ENCODE measurements around the gene ENPP5.
"Not testable (repeated sequence)": the region's sequence is repeated elsewhere in the genome, so short reads cannot be mapped to it uniquely, and the experiment has no call there.

Gene ENPP5

GRCh38 chr6:46129629-46130511, 40.9 kb downstream of the ENPP5 start, which contains the start of gene ENPP4:
Gene ENPP4 (plus strand): TSS chr6:46129989. CDS start chr6:46139584, 9,595 bp downstream.
- no peak within 1 kb of the TSS for H4K91ac ChIP-seq (ENCODE audit: low read depth, low read length, poor library complexity)
- H3K14ac ChIP-seq (ENCODE audit: low read length) = no peak within 1 kb of the TSS
- no peak within 1 kb of the TSS for H2BK15ac ChIP-seq (ENCODE audit: low read length)
- H3K27me3 ChIP-seq (ENCODE audit: control insufficient read depth in 3 of 3, insufficient read depth in 3 of 3, low read depth in 1 of 3, low read length in 3 of 3) = peaks cover 0 to 19% (median 0%) of the 10 kb centered on the region in 3 experiments
- H3K4me2 ChIP-seq (ENCODE audit: insufficient read depth, low read length, poor library complexity, severe bottlenecking) = peak within 1 kb of the TSS; percentile 62
- no peaks in the 10 kb centered on the region for H3K79me1 ChIP-seq (ENCODE audit: low read depth, low read length)
- WGBS, 2 donors (ENCODE audit: extremely low coverage in 2 of 2, insufficient read length in 2 of 2, insufficient replicate concordance in 1 of 2) = no CpG with 5 or more reads among the region's 61 CpGs
- H2AFZ ChIP-seq (ENCODE audit: low read length) = peak within 1 kb of the TSS; percentile 98
- no peak within 1 kb of the TSS for H3K23ac ChIP-seq (ENCODE audit: low read depth, low read length, poor library complexity)
- peak within 1 kb of the TSS; percentile 83 for H3K9ac ChIP-seq (ENCODE audit: low read depth, low read length, poor library complexity)
- H3K4ac ChIP-seq (ENCODE audit: low read length) = no peak within 1 kb of the TSS
- H3K36me3 ChIP-seq (replicated peaks in 1 of 2; ENCODE audit: control insufficient read depth in 2 of 2, insufficient read depth in 2 of 2, low read length in 2 of 2) = no peaks in the 10 kb centered on the region
- H3K9me3 ChIP-seq (replicated peaks in 1 of 2; ENCODE audit: control insufficient read depth in 2 of 2, insufficient read depth in 1 of 2, low read depth in 1 of 2, low read length in 2 of 2) = no peaks in the 10 kb centered on the region
- peak; percentile 97 for DNase-seq (ENCODE audit: low spot score)
- peaks cover 0 to 1% of the 10 kb centered on the region in 2 donors for H3K4me1 ChIP-seq (ENCODE audit: control insufficient read depth in 2 of 2, insufficient read depth in 1 of 2, low read depth in 1 of 2, low read length in 2 of 2)
- H4K8ac ChIP-seq (ENCODE audit: low read depth, low read length) = no peak within 1 kb of the TSS
- no peak within 1 kb of the TSS for H2AK5ac ChIP-seq (ENCODE audit: low read depth, low read length)
- H2BK5ac ChIP-seq (ENCODE audit: low read length) = no peak within 1 kb of the TSS
- H3K27ac ChIP-seq (replicated peaks; ENCODE audit: low read length) = no peak within 1 kb of the TSS
- H3K4me3 ChIP-seq (ENCODE audit: low read length in 2 of 2) = peak within 1 kb of the TSS; percentile 48 to 89
- H2BK12ac ChIP-seq (ENCODE audit: low read length) = peak within 1 kb of the TSS; percentile 82
- H2BK120ac ChIP-seq (ENCODE audit: low read depth, low read length) = no peak within 1 kb of the TSS
- H3K18ac ChIP-seq (ENCODE audit: low read length) = peak within 1 kb of the TSS; percentile 84

- WGBS, 2 donors (ENCODE audit: extremely low coverage in 2 of 2, insufficient read length in 2 of 2, insufficient replicate concordance in 1 of 2) = no CpG with 5 or more reads among the region's 10 CpGs
- H3K18ac ChIP-seq (ENCODE audit: low read length) = no peak overlapping the region
- no peak overlapping the region for H2AK5ac ChIP-seq (ENCODE audit: low read depth, low read length)
- H3K4me1 ChIP-seq (ENCODE audit: control insufficient read depth in 2 of 2, insufficient read depth in 1 of 2, low read depth in 1 of 2, low read length in 2 of 2) = peaks cover 0 to 1% of the 10 kb centered on the region in 2 donors
- H3K23ac ChIP-seq (ENCODE audit: low read depth, low read length, poor library complexity) = no peak overlapping the region
- peak overlapping the region; percentile 48 to 83 for H3K4me3 ChIP-seq (ENCODE audit: low read length in 2 of 2)
- no peak overlapping the region for H2BK120ac ChIP-seq (ENCODE audit: low read depth, low read length)
- peaks cover 0 to 19% (median 0%) of the 10 kb centered on the region in 3 experiments for H3K27me3 ChIP-seq (ENCODE audit: control insufficient read depth in 3 of 3, insufficient read depth in 3 of 3, low read depth in 1 of 3, low read length in 3 of 3)
- H3K9me3 ChIP-seq (replicated peaks in 1 of 2; ENCODE audit: control insufficient read depth in 2 of 2, insufficient read depth in 1 of 2, low read depth in 1 of 2, low read length in 2 of 2) = no peaks in the 10 kb centered on the region
- H3K14ac ChIP-seq (ENCODE audit: low read length) = no peak overlapping the region
- H2BK15ac ChIP-seq (ENCODE audit: low read length) = no peak overlapping the region
- DNase-seq (ENCODE audit: low spot score) = no peak
- no peaks in the 10 kb centered on the region for H3K36me3 ChIP-seq (replicated peaks in 1 of 2; ENCODE audit: control insufficient read depth in 2 of 2, insufficient read depth in 2 of 2, low read length in 2 of 2)
- H3K4me2 ChIP-seq (ENCODE audit: insufficient read depth, low read length, poor library complexity, severe bottlenecking) = peak overlapping the region; percentile 50
- no peak overlapping the region for H4K8ac ChIP-seq (ENCODE audit: low read depth, low read length)
- H3K9ac ChIP-seq (ENCODE audit: low read depth, low read length, poor library complexity) = no peak overlapping the region
- H3K4ac ChIP-seq (ENCODE audit: low read length) = no peak overlapping the region
- H3K79me1 ChIP-seq (ENCODE audit: low read depth, low read length) = no peaks in the 10 kb centered on the region
- no peak overlapping the region for H4K91ac ChIP-seq (ENCODE audit: low read depth, low read length, poor library complexity)
- H2AFZ ChIP-seq (ENCODE audit: low read length) = peak overlapping the region; percentile 98
- H3K27ac ChIP-seq (replicated peaks; ENCODE audit: low read length) = no peak overlapping the region
- no peak overlapping the region for H2BK5ac ChIP-seq (ENCODE audit: low read length)
- no peak overlapping the region for H2BK12ac ChIP-seq (ENCODE audit: low read length)
Measured at GRCh38 chr6:46129291-46129628, 41.5 kb downstream of the ENPP5 start.

GRCh38 chr6:46128476-46128875, 42.3 kb downstream of the ENPP5 start:
- peaks cover 0 to 1% of the 10 kb centered on the region in 2 donors for H3K4me1 ChIP-seq (ENCODE audit: control insufficient read depth in 2 of 2, insufficient read depth in 1 of 2, low read depth in 1 of 2, low read length in 2 of 2)
- H3K14ac ChIP-seq (ENCODE audit: low read length) = no peak overlapping the region
- DNase-seq (ENCODE audit: low spot score) = no peak
- no peaks in the 10 kb centered on the region for H3K9me3 ChIP-seq (replicated peaks in 1 of 2; ENCODE audit: control insufficient read depth in 2 of 2, insufficient read depth in 1 of 2, low read depth in 1 of 2, low read length in 2 of 2)
- H3K18ac ChIP-seq (ENCODE audit: low read length) = no peak overlapping the region
- H3K9ac ChIP-seq (ENCODE audit: low read depth, low read length, poor library complexity) = no peak overlapping the region
- no peak overlapping the region for H3K4me3 ChIP-seq (ENCODE audit: low read length in 2 of 2)
- H3K79me1 ChIP-seq (ENCODE audit: low read depth, low read length) = no peaks in the 10 kb centered on the region
- no peak overlapping the region for H3K27ac ChIP-seq (replicated peaks; ENCODE audit: low read length)
- H2AFZ ChIP-seq (ENCODE audit: low read length) = no peak overlapping the region
- H3K4me2 ChIP-seq (ENCODE audit: insufficient read depth, low read length, poor library complexity, severe bottlenecking) = no peak overlapping the region
- no CpG with 5 or more reads among the region's 3 CpGs for WGBS, 2 donors (ENCODE audit: extremely low coverage in 2 of 2, insufficient read length in 2 of 2, insufficient replicate concordance in 1 of 2)
- no peak overlapping the region for H2BK15ac ChIP-seq (ENCODE audit: low read length)
- no peak overlapping the region for H2BK120ac ChIP-seq (ENCODE audit: low read depth, low read length)
- H2BK12ac ChIP-seq (ENCODE audit: low read length) = no peak overlapping the region
- no peak overlapping the region for H3K23ac ChIP-seq (ENCODE audit: low read depth, low read length, poor library complexity)
- H3K36me3 ChIP-seq (replicated peaks in 1 of 2; ENCODE audit: control insufficient read depth in 2 of 2, insufficient read depth in 2 of 2, low read length in 2 of 2) = no peaks in the 10 kb centered on the region
- H2BK5ac ChIP-seq (ENCODE audit: low read length) = no peak overlapping the region
- H4K91ac ChIP-seq (ENCODE audit: low read depth, low read length, poor library complexity) = no peak overlapping the region
- H4K8ac ChIP-seq (ENCODE audit: low read depth, low read length) = no peak overlapping the region
- H2AK5ac ChIP-seq (ENCODE audit: low read depth, low read length) = no peak overlapping the region
- H3K4ac ChIP-seq (ENCODE audit: low read length) = no peak overlapping the region
- H3K27me3 ChIP-seq (ENCODE audit: control insufficient read depth in 3 of 3, insufficient read depth in 3 of 3, low read depth in 1 of 3, low read length in 3 of 3) = peaks cover 0 to 19% (median 0%) of the 10 kb centered on the region in 3 experiments

- H3K23ac ChIP-seq (ENCODE audit: low read depth, low read length, poor library complexity); DNase-seq (ENCODE audit: low spot score); H3K14ac ChIP-seq (ENCODE audit: low read length); H3K36me3 ChIP-seq (replicated peaks in 1 of 2; ENCODE audit: control insufficient read depth in 2 of 2, insufficient read depth in 2 of 2, low read length in 2 of 2); H4K8ac ChIP-seq (ENCODE audit: low read depth, low read length); H3K4me2 ChIP-seq (ENCODE audit: insufficient read depth, low read length, poor library complexity, severe bottlenecking); H3K27me3 ChIP-seq (ENCODE audit: control insufficient read depth in 3 of 3, insufficient read depth in 3 of 3, low read depth in 1 of 3, low read length in 3 of 3); H3K9me3 ChIP-seq (replicated peaks in 1 of 2; ENCODE audit: control insufficient read depth in 2 of 2, insufficient read depth in 1 of 2, low read depth in 1 of 2, low read length in 2 of 2); H3K79me1 ChIP-seq (ENCODE audit: low read depth, low read length); H4K91ac ChIP-seq (ENCODE audit: low read depth, low read length, poor library complexity); H3K4me3 ChIP-seq (ENCODE audit: low read length in 2 of 2); H2BK5ac ChIP-seq (ENCODE audit: low read length); H3K4me1 ChIP-seq (ENCODE audit: control insufficient read depth in 2 of 2, insufficient read depth in 1 of 2, low read depth in 1 of 2, low read length in 2 of 2); H2AK5ac ChIP-seq (ENCODE audit: low read depth, low read length); H3K18ac ChIP-seq (ENCODE audit: low read length); H3K4ac ChIP-seq (ENCODE audit: low read length); H3K27ac ChIP-seq (replicated peaks; ENCODE audit: low read length); H2AFZ ChIP-seq (ENCODE audit: low read length); H3K9ac ChIP-seq (ENCODE audit: low read depth, low read length, poor library complexity); H2BK15ac ChIP-seq (ENCODE audit: low read length); H2BK120ac ChIP-seq (ENCODE audit: low read depth, low read length); H2BK12ac ChIP-seq (ENCODE audit: low read length): not testable (repeated sequence)
- WGBS, 2 donors (ENCODE audit: extremely low coverage in 2 of 2, insufficient read length in 2 of 2, insufficient replicate concordance in 1 of 2) = no CpG with 5 or more reads among the region's 5 CpGs
Measured at GRCh38 chr6:46119679-46120078, 51.1 kb downstream of the ENPP5 start.

Data from neuronal stem cell (in vitro differentiated cells).